ENCODE data around the gene TROAP.
"Not testable (repeated sequence)": the region's sequence is repeated elsewhere in the genome, so short reads cannot be mapped to it uniquely, and the experiment has no call there.

The TROAP gene

GRCh38 chr12:49295082-49295936 is 27.7 kb upstream of the TROAP start, which contains the start of gene PRPH:
PRPH (plus strand) TSS chr12:49295147; CDS start chr12:49295201, 54 bp downstream.
- no peak for DNase-seq (ENCODE audit: low read depth)

- DNase-seq (ENCODE audit: low read depth) = peak; percentile 51
Observed at GRCh38 chr12:49296034-49296835, 26.8 kb upstream of the TROAP start.

GRCh38 chr12:49296836-49297694 is 26.0 kb upstream of the TROAP start:
- no peak for DNase-seq (ENCODE audit: low read depth)

GRCh38 chr12:49297695-49298060 is 25.4 kb upstream of the TROAP start:
- no peak for DNase-seq (ENCODE audit: low read depth)

- no peak for DNase-seq (ENCODE audit: low read depth)
Observed at GRCh38 chr12:49298160-49298559, 24.9 kb upstream of the TROAP start.

GRCh38 chr12:49301760-49302159 is 21.3 kb upstream of the TROAP start:
- no peak for DNase-seq (ENCODE audit: low read depth)

GRCh38 chr12:49304161-49304560 is 18.9 kb upstream of the TROAP start:
- DNase-seq (ENCODE audit: low read depth) = no peak

GRCh38 chr12:49305762-49306510 is 17.1 kb upstream of the TROAP start:
- no peak for DNase-seq (ENCODE audit: low read depth)

- no peak for DNase-seq (ENCODE audit: low read depth)
Observed at GRCh38 chr12:49309386-49309785, 13.7 kb upstream of the TROAP start.

- not testable (repeated sequence) for DNase-seq (ENCODE audit: low read depth)
Observed at GRCh38 chr12:49310451-49311000, 12.5 kb upstream of the TROAP start.

- DNase-seq (ENCODE audit: low read depth) = no peak
Observed at GRCh38 chr12:49314811-49315210, 8.2 kb upstream of the TROAP start.

GRCh38 chr12:49317118-49317517 is 5.9 kb upstream of the TROAP start:
- DNase-seq (ENCODE audit: low read depth) = not testable (repeated sequence)

GRCh38 chr12:49320411-49321103 is 2.5 kb upstream of the TROAP start:
- DNase-seq (ENCODE audit: low read depth) = not testable (repeated sequence)

- DNase-seq (ENCODE audit: low read depth) = no peak
Observed at GRCh38 chr12:49322367-49322707, 718 bp upstream of the TROAP start.

- no peak for DNase-seq (ENCODE audit: low read depth)
Observed at GRCh38 chr12:49323524-49324097, 556 bp downstream of the TROAP start.

- DNase-seq (ENCODE audit: low read depth) = no peak
Observed at GRCh38 chr12:49325606-49326005, 2.6 kb downstream of the TROAP start.

GRCh38 chr12:49327368-49327767 is 4.3 kb downstream of the TROAP start:
- DNase-seq (ENCODE audit: low read depth) = no peak

GRCh38 chr12:49327887-49328286 is 4.8 kb downstream of the TROAP start:
- no peak for DNase-seq (ENCODE audit: low read depth)

GRCh38 chr12:49328816-49329215 is 5.8 kb downstream of the TROAP start:
- DNase-seq (ENCODE audit: low read depth) = no peak

- no peak for DNase-seq (ENCODE audit: low read depth)
Observed at GRCh38 chr12:49330032-49330619, 7.1 kb downstream of the TROAP start.
